Activated B cell treated with CpG ODN at 0.5 μM for 24 hours (primary cell): ENCODE results near the gene MED14. TPM values are rescaled to one million over a fixed set of nuclear protein-coding genes. Genes with fewer than 3 reads are reported as not detected.

Experiments used
- ATAC-seq: fragments of 200-7000 bp; cut with Tn5 transposase; one replicate; pipeline ENCODE4 v1.10.0; 2021; ENCODE audit warnings: low read depth, mild to moderate bottlenecking, moderate library complexity
- CTCF ChIA-PET: fragments of 350-600 bp; sonication (Branson Sonifier 250); formaldehyde crosslinking; loops from one replicate; lab custom pipeline; 2021; ENCODE audit warnings: antibody characterized with exemption; lab: Charles Lee
- POLR2A ChIA-PET: fragments of 350-600 bp; sonication (Branson Sonifier 250); formaldehyde crosslinking; loops from one replicate; lab custom pipeline; 2021; ENCODE audit warnings: antibody characterized with exemption; lab: Charles Lee
- DNase-seq: peaks from one replicate; pipeline ENCODE4 v3.0.0; 2022
- H3K27ac Mint-ChIP-seq: one replicate; pipeline ENCODE4 v1.8.0; 2020; ENCODE audit warnings: mixed read lengths
- H3K27me3 Mint-ChIP-seq: one replicate; pipeline ENCODE4 v1.8.0; 2021; ENCODE audit warnings: mixed read lengths
- H3K36me3 Mint-ChIP-seq: one replicate; pipeline ENCODE4 v1.8.0; 2021; ENCODE audit warnings: low read depth, mixed read lengths
- H3K4me1 Mint-ChIP-seq: one replicate; pipeline ENCODE4 v1.8.0; 2021; ENCODE audit warnings: mixed read lengths
- H3K4me3 Mint-ChIP-seq: one replicate; pipeline ENCODE4 v1.8.0; 2020; ENCODE audit warnings: mild to moderate bottlenecking, mixed read lengths
- H3K9me3 Mint-ChIP-seq: one replicate; pipeline ENCODE4 v1.8.0; 2020; ENCODE audit warnings: mixed read lengths
- CTCF ChIP-seq: fragments of 200-600 bp; IDR thresholded peaks from one replicate; pipeline ENCODE4 v1.8.0; 2022; ENCODE audit warnings: antibody characterized with exemption, mild to moderate bottlenecking
- intact Hi-C: fragments of 100-400 bp; cut with micrococcal nuclease; formaldehyde crosslinking; loops from one replicate; pipeline ENCODE4 v1.15.1; 2024
- total RNA-seq: library from RNA; stranded (reverse); gene quantifications from 2 replicates; pipeline ENCODE4 v1.2.3, GENCODE V29; 2022

MED14 gene
- total RNA-seq, 1 donor from 2014 or later = 62.6 TPM

GRCh38 chrX:40671126-40671525, 64.2 kb downstream of the MED14 start:
- Mint-ChIP-seq H3K4me1 (peaks cover 2% of the 10 kb centered on the region), H3K9me3 (no peaks in the 10 kb centered on the region), H3K27ac (no peak overlapping the region), H3K27me3 (no peaks in the 10 kb centered on the region), H3K36me3 (peaks cover 66% of the 10 kb centered on the region), H3K4me3 (no peak overlapping the region)
- POLR2A ChIA-PET = no interaction called here
- DNase-seq (no peak), ATAC-seq (no peak)
- TF ChIP-seq CTCF = no peak
- intact Hi-C loops = no loop called here
- CTCF ChIA-PET = no interaction called here

GRCh38 chrX:40663880-40664630, 71.3 kb downstream of the MED14 start:
- intact Hi-C loops = no loop called here
- ChIA-PET CTCF (interaction anchor here (1.5 kb wide), 1 partner anchor 130 kb away, joined by 4 read pairs; no protein-coding TSS in a partner anchor), POLR2A (interaction anchor here (0.5 kb wide), 1 partner anchor 37 kb away, joined by 3 read pairs; no protein-coding TSS in a partner anchor)
- no peak for ATAC-seq
- H3K4me1 Mint-ChIP-seq = peaks cover 9% of the 10 kb centered on the region
- no peak overlapping the region for H3K4me3 Mint-ChIP-seq
- peaks cover 65% of the 10 kb centered on the region for H3K36me3 Mint-ChIP-seq
- no peaks in the 10 kb centered on the region for H3K27me3 Mint-ChIP-seq
- DNase-seq = no peak
- no peak for TF ChIP-seq CTCF
- no peak overlapping the region for H3K27ac Mint-ChIP-seq
- H3K9me3 Mint-ChIP-seq = no peaks in the 10 kb centered on the region

- DNase-seq = no peak
- ATAC-seq = peak; percentile 40
- Mint-ChIP-seq H3K4me3 (no peak overlapping the region), H3K36me3 (peaks cover 65% of the 10 kb centered on the region), H3K27me3 (no peaks in the 10 kb centered on the region), H3K9me3 (no peaks in the 10 kb centered on the region), H3K4me1 (peaks cover 9% of the 10 kb centered on the region), H3K27ac (no peak overlapping the region)
- intact Hi-C loops = no loop called here
- no peak for TF ChIP-seq CTCF
- POLR2A ChIA-PET = no interaction called here
- CTCF ChIA-PET = interaction anchor here (1.5 kb wide), 1 partner anchor 131 kb away, joined by 4 read pairs; no protein-coding TSS in a partner anchor
Observed at GRCh38 chrX:40663078-40663740, 72.1 kb downstream of the MED14 start.

DNA sequence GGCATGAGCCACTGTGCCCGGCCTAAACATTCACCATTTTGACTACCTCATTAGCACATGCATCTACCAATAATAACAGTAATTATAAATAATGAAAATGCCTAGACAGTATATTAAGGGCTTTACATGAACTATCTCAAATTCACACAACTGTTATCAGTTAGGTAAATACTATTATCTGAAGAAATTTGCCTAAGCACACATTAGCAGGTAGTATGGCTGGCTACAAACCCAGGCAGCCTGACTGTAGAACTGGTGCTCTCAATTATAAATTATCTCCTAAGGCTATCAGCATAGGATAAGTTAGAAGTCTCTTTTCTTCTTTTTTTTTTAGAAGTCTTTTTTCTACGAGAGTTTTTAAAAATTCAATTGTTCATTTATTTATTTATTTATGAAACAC, 73.9 kb downstream of the MED14 start:
- peaks cover 9% of the 10 kb centered on the region for H3K4me1 Mint-ChIP-seq
- ChIA-PET POLR2A (no interaction called here), CTCF (no interaction called here)
- DNase-seq = no peak
- no peak for ATAC-seq
- H3K27me3 Mint-ChIP-seq = no peaks in the 10 kb centered on the region
- TF ChIP-seq CTCF = no peak
- no peak overlapping the region for H3K4me3 Mint-ChIP-seq
- peaks cover 56% of the 10 kb centered on the region for H3K36me3 Mint-ChIP-seq
- no peak overlapping the region for H3K27ac Mint-ChIP-seq
- intact Hi-C loops = no loop called here
- no peaks in the 10 kb centered on the region for H3K9me3 Mint-ChIP-seq

DNA sequence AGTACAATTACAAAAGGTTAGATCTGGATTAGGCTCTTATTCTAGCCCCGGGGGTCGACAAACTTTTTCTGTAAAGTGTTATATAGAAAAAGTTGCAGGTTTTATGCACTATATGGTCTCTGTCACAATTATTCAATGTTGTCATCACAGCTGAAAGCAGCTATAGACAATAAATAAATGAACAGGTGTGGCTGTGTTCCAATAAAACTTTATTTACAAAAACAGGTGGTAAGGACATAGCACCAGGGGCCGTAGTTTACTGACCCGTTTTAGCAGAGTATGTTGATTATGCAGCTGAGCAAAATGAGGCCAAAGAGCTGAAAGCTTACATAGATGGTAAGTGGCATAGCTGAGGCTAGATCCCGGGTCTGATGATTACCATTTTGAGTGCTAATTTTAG, 75.0 kb downstream of the MED14 start:
- peaks cover 52% of the 10 kb centered on the region for H3K36me3 Mint-ChIP-seq
- no peaks in the 10 kb centered on the region for H3K27me3 Mint-ChIP-seq
- no peak for TF ChIP-seq CTCF
- H3K4me3 Mint-ChIP-seq = no peak overlapping the region
- ChIA-PET POLR2A (no interaction called here), CTCF (no interaction called here)
- ATAC-seq (no peak), DNase-seq (no peak)
- H3K27ac Mint-ChIP-seq = no peak overlapping the region
- intact Hi-C loops = no loop called here
- no peaks in the 10 kb centered on the region for H3K9me3 Mint-ChIP-seq
- peaks cover 6% of the 10 kb centered on the region for H3K4me1 Mint-ChIP-seq
